HG03571 (cell line): ENCODE results near the gene SUFU.

Experiments used
- ATAC-seq: cut with Tn5 transposase; IDR thresholded peaks from one replicate; pipeline ENCODE4 v1.9.1; 2021; ENCODE audit not compliant: unreplicated experiment

The SUFU gene

DNA sequence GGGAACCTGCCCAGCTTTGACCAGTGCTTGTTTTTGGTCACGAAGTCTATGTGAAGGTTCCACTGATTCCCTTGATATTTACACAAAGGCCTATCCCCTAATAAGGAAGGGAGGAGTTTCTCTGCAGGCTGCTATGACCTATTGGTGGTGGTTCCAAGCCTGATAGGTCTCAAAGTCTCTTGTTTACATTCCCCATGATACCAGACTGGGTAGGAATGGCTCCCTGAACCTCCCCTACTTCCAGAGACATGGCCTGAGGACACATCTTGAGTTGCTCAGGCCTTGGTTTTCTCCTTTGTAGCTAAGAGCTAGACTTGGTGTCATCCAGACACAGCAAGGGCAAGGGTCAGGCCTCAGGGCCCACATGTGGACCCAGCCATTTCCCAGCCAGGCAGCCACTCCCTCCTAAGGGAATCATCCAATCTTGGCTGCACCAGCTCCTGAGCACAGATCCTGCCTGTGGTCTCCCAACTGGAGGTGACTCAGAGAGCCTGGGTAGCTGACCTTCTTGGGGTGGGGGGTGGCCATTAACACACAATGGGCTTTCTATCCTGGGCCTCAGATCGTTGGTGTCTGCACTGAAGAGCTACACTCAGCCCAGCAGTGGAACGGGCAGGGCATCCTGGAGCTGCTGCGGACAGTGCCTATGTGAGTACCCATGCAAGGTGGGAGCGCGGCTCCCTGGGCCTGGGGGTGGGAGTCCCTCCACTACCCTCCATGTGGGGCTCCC lies 89.5 kb downstream of the SUFU start:
- no peak for ATAC-seq

DNA sequence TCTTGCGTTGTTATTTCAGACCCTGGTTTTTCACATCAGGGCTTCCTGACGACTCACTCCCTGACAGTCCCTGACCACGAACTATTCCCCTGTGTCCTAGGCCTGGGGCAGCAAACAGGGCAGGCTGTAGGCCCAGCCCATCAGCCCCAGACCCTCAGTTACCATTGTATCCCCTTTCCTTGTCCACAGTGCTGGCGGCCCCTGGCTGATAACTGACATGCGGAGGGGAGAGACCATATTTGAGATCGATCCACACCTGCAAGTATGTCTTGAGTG lies 90.0 kb downstream of the SUFU start:
- no peak for ATAC-seq

- ATAC-seq = no peak
Measured at GRCh38 chr10:102595293-102595692, 91.5 kb downstream of the SUFU start.

DNA sequence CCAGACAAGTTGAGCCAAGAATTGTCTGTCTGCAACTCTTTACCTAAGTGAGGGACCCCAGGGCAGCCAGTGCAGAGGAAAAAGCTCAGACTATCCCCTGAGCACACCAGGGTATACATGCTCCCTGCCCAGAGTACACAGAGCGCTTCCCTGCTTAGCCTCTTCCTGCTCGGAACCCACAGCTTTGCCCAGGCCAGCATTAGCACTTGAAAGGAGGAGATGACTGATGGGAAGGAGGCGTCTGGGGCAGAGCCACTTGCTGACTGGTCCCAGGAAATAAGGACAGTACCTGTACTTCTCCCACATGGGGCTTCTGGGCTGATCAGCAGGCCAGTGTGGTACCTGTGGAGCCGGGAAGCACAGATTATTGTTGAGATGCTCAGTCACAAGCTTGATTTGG lies 92.1 kb downstream of the SUFU start:
- no peak for ATAC-seq

DNA sequence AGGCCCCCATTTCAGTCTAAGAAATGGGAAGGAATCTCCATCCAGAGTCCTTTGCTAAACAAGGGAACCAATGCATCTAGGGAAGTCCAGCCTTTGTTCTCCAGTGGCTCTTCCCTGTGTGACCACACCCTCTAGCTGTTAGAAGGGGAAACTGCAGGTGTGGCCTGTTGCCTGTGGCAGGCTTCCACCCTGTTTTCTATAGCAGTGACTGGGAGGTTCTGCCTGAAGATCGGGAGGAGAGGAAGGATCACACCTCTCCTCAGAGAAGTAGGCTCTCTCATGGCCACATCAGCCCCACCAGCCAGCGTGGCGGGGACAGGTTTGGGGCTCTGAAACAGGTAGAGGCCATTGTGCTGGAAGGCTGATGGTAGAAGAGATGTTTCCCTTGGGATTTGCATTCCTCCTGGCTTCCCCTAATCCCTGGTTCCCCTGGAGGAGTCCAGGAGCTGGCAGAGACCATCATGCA lies 92.8 kb downstream of the SUFU start:
- ATAC-seq = no peak

DNA sequence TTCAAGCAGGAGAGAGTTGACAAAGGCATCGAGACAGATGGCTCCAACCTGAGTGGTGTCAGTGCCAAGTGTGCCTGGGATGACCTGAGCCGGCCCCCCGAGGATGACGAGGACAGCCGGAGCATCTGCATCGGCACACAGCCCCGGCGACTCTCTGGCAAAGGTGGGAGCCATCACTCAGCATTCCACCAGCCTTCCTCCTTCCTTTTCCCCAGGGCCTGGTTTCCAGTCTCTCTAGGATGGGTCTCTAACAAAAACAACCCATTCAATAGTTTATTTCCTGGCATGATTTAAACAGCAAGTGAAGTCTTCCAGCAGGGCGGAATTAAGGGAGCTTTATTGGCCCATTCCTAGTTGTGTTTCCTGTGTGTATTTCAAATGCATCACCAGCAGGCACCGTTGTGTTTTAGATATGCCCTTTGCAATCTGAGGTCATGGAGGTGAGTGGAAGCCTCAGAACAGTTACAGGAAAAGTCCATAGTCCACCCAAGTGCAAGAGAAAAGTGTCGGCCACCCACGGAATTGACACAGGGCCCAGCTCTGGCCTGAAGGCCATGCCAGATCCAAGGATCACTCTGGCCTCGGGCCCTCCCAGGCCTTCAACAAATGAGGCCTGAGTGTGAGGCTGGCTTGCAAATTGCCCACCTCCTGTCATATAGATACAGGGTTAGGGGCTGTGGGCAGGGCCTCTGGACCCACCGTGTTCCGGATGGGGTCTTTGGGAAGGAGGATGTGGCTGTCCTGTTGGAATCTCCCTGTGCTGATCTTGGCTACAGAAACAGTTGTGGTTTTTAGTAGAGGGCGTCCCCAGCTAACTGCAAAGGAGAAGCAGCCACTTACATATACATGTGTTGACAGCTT lies 93.6 kb downstream of the SUFU start:
- no peak for ATAC-seq

DNA sequence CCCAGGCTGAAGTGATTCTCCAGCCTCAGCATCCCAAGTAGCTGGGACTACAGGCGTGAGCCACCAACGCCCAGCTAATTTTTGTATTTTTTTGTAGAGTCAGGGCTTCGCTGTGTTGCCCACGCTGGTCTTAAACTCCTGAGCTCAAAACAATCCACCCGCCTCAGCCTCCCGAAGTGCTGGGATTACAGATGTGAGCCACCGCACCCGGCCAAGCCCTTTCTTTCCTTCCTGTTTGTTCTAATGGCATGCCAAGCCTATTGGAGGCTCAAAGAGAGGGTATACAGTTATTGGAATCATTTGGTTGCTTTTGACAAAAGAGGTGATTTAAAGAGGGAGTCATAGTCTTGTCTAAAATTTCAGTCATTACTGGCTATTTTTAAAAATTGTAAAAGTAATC lies 94.5 kb downstream of the SUFU start:
- ATAC-seq = no peak

DNA sequence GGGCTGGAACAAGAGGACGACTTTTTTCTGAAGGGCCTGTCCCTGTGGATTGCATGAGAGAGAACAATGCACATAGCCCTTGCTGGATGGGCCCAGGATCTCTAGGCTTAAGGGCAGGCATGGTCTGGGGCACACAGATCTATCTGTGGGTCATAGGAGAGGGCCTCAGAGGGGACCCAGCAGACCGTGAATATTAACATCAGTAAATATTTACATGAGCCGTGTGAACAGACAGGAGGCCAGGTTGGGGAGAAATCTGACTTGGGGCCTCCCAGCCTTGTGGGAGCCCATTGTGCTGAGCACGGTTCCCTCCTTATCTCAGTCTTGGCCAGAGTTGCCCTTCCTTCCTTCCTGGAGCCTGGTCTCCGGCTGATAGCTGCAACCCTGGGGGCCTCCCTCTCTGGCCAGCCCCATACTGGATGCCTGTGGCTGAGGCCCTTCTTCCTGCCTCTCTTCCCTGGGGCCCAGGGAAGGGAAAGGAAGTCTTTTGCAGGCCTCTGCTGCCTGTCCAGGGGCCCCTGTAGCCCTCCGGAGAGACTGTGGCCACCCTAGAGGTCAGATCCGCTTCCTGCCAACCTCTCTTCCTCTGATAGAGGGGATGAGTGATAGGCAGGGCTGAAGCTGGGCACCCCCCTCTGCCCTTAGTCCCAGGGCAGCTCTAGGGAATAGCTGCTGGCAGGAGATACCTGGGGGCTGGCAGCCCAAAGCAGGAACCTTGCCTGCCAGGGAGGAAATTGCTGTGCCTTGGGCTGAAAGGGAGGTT lies 96.0 kb downstream of the SUFU start:
- no peak for ATAC-seq

DNA sequence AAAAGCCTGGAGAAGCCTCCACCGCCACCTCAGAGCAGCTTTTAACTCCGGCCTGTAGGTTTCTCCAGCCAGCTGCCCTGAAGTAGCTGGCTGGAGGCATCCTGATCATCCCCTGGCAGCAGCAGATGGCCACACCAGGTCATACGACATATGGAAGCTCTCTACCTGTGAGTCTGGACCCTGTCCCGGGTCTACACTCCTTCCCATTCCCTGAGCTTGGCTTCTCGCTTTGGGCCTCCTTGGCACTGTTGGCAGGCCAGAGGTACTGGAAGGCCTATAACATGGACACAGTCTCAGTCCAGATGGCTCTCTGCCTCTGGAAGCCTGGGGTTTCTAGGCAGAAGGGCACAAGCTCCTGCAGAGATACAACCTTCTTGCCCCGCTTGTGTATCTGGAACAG lies 97.0 kb downstream of the SUFU start:
- ATAC-seq = no peak

DNA sequence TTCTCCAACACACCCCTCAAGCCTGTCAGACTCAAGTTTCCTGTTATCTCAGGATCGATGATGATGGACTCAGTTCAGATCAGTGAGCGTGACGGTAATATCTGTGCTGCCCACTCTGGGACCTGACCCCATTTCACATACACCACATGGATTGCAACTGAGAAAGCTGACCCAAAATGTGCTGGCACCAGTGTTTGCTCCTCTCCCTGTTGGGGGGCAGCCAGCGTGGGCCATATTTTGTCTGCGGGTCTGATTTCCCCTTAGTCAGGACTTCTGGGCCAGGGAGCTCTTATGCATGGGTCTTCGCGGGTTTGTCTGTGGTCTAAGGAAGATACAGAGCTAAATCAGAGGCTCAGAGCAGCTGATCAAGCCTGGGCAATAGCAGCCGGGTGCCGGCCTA lies 97.9 kb downstream of the SUFU start:
- ATAC-seq = no peak

- ATAC-seq = no peak
Measured at GRCh38 chr10:102602272-102603045, 98.7 kb downstream of the SUFU start.

DNA sequence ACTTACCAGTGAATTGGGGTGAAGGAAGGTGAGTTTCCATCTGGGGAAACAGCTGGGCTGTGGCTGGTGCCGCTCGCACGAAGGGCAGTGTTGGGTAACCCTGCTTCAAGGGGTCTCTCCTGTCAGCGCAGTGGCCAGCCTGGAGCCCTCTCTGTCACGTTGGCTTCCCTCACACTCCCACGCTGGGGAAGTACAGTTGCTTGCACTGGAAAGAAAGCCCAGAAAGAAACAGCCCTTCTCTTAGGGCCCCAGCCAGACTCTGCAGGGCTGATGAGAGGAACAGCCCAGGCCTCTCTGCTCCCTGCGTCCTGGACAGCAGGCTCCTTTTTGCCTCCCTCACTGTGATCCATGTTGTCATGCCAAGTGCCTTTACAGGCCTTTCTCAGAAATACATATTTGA lies 100.2 kb downstream of the SUFU start:
- ATAC-seq = no peak

DNA sequence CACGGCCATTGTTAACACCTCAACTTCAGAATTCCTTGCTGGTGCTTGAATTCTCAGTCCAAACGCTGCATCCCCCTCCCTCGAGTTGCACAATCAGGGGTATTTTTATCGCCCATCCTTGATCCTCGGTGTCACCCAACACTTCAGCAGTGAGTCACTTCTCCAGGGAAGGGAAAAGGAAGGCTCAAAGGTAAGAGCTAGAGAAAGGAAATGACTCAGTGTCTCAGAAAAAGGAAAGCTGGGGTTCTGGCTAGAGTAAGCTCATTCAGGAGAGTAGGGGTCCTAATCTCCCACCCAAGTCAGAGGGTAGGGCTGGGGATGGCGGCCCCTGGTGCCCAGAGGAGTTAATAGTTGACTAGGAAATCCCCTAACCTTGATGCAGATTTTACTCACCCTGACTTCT lies 100.7 kb downstream of the SUFU start:
- no peak for ATAC-seq

DNA sequence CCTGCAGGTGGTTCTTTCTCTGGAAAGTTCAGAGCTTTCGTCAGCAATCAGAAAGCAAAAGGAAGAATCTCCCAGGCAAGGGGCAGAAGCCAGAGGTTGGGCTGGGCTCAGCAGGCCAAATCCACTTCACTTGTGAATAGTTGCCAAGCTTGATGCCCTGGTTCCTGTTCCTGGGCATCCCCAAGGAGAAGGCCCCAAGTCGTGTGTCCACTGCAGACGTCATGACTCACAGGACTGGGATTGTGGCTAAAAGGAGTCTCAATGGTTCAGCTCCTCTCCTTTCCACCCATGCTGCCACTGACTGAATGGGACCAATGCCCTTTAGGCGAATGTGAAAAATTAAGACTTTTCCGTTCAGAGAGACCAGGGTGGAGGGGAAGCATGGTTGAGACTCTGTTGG lies 101.9 kb downstream of the SUFU start:
- ATAC-seq = no peak

- no peak for ATAC-seq
Measured at GRCh38 chr10:102608487-102608886, 104.7 kb downstream of the SUFU start.

DNA sequence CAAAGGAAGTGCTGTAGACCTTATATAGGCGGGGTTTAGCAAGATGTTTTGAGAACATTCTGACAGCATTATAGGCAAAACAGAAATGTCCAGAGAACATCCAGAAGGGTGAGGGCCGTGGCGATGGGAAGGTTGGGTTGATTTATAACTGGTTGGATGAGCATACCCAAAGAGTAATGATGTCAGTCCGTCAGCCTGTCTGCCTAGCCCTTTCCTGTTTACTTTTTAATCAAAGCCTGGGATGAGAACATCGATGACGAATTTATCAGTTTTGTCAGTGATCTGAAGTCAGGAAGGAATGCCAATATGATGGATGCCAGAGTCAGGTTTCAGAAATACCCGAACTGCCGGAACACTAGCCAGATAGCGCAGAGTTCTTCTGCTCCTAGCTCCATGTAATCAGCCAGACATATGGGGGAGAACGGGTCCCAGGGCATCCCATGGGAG lies 106.7 kb downstream of the SUFU start:
- no peak for ATAC-seq

DNA sequence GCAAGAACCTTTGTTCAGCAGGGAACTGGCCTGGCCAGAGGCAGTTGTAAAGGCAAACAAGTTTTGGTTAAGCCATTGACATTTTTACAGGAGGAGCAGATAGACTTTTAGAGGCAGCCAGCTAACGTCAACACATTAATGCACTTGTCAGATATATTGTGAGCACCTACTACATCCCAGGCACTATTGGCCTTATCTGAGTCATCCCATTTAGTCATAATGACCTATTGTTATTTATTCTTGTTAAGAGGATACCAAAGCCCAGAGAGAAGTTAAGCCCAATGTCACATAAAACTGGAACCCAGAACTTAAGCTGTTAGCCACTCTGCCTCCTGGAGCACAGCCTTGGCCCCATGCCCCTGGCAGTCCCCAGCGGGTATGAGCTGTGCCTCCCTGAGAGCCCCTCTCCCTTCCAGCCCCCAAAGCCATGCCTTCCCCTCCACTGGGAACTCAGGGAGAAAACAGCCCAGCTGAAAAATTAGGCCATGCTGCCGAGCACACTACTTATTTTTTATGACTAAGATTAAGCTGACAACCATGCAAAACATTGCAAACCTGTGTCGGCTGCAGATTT lies 107.8 kb downstream of the SUFU start:
- ATAC-seq = no peak

DNA sequence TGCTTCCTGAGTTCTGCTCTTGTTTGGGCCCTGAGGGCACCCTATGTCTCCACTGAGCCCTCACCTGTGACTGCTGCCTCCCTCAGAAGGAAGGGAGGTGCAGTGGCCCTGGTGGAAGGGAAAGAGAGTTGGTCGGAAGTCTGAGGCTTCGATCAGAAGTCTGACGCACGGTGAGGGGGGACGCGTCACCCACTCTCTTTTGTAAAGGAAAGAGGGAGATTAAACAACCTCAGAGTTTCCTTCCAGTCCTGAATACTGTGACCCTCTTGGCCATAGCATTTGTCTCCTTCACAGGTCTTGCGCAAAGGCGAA lies 109.1 kb downstream of the SUFU start:
- no peak for ATAC-seq

- no peak for ATAC-seq
Measured at GRCh38 chr10:102613286-102613685, 109.5 kb downstream of the SUFU start.

GRCh38 chr10:102613785-102614184 lies 110.0 kb downstream of the SUFU start:
- no peak for ATAC-seq

GRCh38 chr10:102614888-102615287 lies 111.1 kb downstream of the SUFU start:
- ATAC-seq = no peak
